Inflammatory macrophage treated with lipopolysaccharide for 4 hours (primary cell): ENCODE results near the gene PYGL.
"Not testable (repeated sequence)": the region's sequence is repeated elsewhere in the genome, so short reads cannot be mapped to it uniquely, and the experiment has no call there.

Source experiments
- DNase-seq: peaks from one replicate; pipeline ENCODE4 v3.0.0-alpha.2; 2020

PYGL gene

DNA sequence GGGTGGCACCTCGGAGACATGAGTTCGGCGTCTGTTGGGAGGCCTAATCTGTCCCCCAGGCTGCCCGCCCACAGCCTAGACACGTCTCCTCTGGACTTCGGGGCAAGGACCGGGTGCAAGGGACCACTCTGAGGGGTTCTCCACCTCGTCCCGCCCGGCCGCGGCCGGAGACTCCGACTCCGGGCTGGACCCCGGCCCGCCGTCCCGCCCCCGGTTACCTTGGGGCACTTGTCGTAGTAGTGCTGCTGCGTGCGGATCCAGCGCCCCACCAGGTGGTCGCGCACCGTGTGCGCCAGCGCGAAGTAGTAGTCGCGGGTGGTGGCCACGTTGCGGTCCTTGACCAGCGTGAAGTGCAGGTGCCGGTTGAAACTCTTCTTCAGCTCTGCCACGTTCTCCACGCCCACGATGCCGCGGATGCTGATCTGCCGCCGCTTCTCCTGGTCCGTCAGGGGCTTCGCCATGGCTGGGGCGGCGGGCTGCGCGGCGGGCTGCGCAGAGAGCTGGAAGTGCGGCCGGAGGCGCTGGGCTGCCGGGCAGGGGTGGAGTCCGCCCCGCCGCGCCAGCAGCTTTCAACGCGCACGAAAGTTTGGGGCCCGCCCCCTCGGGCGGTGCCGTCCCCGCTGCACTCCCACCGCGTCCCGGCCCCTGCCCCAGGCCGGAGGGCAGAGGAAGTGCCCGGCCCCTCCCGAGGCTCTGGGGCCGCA, at the start of gene PYGL:
PYGL (minus strand) TSS at position 541 of the 704 bp plus-strand sequence; CDS start at position 461, 80 bp downstream.
- DNase-seq, result peak; percentile 78

DNA sequence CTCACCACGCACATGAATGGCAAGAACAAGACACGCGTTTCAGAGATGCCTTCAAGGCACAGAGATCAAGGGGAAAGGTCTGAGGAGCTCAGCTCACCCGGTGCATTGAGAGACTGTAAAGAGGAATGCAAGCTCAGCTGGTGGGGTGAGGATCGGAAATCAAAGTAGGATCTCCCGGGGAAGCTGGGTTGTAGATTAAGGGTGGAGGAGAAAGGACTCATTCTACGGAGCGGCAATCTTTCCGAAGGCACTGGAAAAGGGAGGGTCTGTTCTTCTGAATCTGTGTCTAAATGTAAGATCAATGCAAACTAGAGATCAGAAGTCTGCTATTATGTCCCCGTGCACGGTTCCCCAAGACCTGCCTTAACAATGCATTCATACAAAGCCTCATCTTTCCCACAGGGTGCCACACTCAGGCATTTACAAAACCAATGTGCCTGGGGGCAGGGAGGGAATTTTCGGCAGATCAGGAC, 41.6 kb upstream of the PYGL start:
- no peak for DNase-seq

DNA sequence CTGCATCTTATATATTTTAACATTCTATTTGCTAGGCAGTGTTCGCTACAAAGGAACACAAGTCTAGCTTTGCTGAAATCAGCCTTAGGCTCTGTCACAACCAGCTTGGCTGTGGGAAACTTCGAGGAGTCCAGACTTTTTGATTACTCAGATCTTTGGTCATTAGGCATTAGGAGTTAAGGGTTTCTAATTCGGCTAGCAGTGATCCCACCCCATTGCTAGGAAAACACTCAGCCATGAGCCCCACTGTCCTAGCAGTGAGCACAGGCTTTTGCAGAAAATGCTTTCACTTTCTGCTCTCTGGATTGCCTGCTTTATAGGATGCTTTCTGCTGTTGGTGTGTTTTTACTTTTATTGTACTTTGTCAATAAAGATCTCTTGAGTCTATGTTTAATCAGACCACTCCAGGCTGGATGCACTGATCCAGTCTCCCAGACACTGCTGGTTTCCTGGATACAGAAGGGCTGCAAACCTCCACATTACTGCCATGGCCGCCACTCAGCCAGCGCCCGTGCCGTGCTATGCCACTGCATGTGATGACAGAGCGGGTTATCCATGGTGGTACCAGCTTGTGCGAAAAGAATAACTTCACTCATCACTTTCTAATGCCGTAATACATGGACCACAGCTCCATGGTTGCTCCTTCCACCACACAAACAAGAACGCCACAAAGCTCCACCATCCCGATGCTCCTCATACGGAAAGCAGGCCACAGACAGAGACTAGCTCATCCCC, 41.0 kb upstream of the PYGL start:
- no peak for DNase-seq

DNA sequence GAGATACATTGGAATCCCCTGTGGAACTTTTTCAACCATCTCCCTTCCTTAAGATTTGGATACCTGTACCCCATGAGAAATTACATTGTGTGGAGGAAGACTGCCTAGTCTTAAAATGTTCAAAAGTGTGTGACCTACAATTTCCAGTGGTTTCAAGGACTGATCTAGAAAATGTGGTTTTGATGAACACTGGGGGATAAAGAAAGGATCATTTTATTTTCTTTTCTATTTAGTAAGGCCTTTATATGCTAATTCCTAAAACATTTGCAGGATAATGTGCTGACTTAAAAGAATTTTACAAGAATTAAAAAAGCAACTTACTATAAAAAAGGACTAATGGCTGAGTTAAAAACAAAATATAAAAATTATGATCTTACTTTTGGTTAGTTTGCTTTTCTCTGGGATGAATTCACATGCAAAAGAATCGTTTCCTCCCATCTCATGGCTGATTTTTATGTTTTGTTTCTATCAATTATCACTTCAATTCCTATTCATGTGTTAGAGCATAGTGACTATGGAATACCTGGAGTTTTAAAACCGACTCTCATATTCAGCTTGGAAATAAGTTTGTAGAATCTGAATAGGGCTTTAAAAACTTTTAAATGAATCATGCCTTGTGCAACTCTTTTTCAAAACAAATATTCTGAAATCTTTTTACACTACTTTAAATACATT, 39.9 kb upstream of the PYGL start:
- no peak for DNase-seq

DNA sequence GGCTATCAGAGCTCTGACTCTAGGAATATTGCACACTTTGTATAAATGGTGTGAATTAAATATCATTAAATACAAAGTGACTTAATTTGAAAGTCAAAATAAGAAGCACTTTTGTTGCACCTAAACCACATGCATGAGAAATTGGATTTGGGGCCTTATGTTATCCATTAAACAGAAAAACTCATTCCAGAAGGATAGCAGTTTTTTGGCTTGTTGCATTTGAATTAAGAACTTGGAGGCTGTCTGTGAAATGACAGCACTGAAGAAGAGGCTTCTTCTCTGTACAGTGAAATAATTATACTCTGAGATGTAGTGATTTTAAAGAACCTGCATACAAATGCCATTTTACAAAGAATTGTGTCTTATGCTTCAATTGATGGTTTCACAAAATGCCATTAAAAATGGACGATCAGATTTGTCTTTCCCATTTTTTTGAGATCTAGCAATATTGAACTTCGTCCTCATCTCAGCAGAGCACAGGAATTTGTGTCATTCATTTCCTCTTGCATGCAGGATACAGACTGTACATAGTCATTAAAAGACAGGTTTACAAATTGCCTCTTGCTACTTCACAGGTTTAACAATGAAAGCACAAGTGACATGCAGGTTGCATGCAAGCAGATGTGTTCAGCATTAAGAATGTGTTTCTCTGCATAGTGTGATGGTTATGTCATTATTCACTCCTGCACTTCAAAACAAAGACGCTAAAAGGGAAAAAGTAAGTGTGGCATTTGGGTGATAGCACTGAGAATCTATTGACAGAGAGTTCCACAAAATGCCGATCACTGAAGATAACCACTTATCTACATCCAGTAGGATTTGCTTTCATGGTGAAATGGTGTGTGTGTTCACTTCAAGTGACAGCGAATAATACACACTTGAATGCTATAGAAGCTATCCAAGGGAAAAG, 35.9 kb upstream of the PYGL start:
- no peak for DNase-seq

DNA sequence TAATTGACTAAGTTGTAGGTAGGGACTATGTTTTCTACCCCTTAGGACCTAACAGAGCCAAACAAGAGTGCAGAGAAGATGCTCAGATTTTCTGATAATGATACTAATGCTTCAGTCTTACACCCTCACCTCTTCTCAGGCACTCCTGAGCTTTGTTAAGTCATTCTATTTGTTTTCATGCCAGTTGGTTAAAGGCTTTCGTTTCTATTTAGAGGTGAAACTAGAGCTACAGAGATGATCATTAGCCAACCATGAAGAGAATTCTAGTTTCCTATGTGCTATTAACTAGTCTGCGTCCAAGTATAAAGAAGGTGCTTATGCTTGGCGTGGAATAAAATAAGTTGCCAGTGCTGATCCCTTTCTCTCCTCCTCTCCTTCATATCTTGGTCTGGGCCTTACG, 34.6 kb upstream of the PYGL start:
- DNase-seq, result no peak

DNA sequence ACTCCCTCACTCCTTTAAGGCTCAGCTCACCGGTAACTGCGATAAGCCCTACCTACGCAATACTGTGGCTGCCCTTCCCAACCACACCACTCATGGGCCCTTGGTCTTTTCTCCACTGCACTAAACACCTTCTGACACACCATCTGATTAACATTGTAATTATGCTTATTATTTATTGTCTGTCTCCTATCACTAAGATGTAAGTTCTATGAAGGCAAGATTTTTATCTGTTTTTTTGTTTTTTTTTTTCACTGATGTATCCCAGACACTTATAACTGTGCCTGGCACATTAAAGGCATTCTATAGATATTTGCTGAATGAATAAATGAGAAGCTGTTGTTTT, 34.2 kb upstream of the PYGL start:
- no peak for DNase-seq

DNA sequence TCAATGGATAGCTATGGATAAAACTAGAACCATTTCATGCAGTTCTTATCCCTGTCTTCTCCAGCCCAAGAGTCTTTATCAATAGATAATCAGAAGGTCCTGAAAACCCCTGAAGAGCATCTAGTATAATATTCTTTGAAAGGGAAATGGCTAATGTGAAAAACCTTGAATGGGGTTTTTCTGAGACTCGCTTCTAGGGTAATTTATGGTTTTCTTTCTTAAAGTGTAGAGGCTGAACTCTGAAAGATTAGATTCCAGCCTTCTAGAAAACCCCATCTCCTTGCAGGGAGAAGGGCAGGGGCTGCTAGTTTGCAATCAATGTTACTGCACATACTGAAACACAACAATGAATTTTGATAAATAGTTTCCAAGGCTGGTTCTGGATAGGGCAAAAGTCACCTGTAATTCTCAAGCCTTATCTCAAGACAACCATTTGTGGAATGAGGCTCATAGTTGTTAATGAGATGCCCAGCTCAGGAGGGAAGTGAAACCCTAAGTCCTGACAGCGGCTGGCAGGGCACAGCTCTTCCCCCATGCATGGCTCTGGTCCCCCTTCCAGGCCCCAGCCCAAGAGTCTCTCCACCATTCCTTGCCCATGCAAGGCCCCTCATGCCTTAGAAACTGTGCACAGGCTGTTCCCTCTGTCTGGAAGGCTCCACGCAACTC, 33.7 kb upstream of the PYGL start:
- DNase-seq, result no peak

DNA sequence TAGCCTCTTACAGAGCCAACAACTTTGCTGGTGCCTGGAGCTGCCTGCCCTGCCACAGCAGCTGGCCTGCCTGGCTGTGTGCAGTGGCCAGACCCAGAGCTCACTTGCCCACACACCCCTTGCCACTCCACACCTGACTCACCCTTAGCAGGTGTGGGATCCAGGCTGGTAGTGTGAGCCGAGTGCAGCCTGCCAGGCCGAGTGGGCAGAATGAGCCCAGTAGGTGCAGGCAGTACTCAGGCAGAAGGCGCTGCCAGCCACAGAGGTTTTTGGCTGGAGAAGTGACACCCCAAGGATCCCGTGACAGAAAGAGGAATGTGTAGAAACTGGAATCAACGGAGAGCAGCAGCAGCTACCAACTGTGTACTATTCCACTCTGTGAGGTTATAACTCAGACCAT, 29.8 kb upstream of the PYGL start:
- no peak for DNase-seq

DNA sequence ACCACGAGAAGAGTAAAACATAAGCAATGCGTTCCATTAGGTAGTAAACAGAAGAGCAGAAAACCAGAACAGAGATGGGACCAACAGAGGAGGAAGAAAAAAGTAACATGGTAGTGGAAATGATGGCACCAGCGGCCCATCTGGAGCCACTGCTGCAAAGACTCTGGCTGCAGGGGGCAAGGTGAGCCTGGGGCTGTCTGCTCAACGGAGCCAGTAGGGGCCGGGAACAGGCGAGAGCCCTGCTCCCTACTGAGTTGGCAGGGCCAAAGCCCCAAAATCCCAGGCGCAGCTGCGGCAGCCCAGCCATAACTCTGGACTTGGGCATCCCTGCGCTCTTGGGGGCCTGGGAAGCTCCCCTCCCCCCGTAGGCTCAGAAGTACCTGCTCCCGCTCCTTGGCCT, 28.5 kb upstream of the PYGL start:
- DNase-seq, result no peak

DNA sequence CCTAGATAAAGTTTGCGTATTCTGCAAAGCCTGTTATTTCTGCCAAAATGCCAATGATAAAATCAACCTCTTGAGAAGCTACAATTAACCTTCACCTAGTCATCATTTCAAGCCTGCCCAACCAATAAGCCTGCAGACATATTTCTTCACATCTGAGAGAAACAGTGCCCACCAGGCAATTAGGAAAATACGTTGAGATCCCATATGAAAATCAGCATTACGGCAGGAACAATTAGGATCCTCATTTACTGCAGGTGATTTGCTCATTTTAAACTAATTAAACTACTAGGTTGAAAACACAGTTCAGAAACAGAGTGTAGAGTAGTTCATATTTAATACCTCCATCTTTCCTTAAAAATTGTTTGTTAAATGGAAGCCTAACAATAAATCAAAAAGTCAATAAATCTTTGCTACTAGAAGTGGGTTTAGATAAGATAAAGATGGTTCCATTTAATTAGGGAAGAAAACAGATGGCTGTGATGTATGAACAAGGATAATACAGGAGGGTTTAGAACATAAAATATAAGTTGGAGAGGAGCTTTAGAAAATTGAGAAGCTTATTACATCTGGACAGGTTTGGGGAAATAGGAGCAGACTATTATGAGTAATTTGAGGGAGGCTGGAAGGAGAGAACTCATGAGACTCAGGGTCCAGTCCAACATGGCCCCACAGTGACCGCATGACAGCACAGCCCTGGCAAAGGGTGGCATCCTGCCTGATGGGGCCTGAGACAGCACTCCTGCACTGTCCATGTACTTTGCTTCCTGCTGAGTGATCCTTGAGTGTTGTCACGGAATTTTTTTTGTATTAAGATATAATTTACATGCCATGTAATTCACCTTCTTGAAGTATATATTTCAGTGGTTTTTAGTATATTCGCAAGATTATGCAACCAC, 26.9 kb upstream of the PYGL start:
- DNase-seq, result no peak

DNA sequence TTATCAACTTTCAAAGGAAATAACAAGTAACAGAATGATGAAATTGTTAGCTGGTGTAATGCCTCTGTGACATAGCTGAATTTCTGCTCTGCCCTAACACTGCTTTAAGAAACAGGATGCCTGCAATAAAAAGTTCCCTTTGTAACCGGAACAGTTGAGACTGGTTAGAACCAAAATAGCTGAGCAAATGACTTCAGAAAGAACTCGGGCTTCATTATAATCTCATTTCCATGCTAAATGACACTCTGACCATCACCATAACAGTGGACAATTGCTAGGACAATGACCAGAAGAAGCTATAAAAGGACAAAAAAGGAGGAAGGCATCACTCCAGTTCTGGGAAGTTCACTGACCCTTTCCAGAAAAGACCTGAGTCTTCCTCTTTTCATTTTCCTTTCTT, 23.5 kb upstream of the PYGL start:
- DNase-seq, result peak; percentile 82

DNA sequence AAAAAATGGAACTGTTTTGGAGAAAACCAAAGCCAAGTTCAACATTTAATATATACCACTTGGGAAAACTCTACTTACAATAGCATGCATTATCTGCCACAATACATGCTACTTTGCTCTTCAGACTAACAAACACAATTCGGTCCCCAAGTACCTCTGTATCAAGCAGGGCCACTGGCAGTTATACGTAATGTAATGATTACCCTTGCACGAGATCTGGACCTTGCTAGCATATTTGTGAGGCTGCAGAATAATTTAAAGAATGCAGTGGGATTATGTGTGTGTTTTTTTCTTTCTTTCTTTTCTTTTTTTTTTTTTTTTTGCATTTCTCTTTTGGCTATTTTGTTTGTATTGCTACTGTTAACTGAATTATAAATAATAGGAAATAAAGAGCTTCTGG, 22.8 kb upstream of the PYGL start:
- no peak for DNase-seq

DNA sequence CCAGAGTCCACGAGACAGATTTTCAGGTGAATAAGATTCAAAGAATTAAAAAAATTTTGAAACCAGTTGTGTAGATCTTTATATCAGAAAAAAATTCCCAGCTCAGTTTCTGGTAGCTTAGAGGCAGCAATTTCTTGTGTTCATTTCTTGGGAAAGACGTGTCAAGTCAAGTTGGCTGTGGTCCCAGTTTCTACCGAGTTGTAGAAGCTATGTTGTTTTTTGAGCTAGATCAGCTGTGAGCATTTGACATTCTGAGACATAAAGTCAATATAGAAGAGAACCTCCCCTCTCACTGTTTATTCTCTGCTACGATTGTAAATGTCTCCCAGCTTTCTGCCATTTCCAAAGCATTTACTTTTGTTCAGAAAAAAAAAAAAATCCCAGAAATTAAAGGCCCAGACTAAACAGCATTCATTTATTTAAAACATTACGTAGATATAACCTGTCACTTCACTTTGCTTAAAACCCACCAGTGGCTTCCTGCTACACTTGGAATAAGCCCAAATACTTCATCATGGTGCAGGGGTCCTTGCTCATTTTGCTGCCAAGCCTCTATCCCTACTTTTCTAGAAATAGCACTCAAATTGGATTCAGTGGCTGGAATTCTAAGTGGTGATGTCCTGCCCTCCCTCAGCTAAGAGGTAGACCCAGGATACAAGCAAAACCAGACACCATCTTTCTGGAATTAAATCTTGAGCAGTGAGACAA, 20.6 kb upstream of the PYGL start:
- DNase-seq, result no peak

DNA sequence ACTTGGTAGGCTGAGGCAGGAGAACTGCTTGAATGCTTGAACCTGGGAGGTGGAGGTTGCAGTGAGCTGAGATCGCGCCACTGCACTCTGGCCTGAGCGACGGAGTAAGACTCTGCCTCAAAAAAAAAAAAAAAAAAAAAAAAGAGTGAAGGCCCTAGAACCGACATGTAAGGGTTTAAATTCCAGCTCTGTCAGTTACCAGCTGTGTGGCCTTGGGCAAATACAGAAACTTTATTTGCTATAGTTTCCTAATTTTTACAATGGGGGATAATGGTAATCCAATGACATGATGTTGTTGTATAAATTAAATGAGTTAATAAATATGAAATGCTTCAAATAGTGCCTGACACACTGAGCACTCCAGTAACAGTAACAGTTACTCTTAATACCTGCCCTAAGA, 19.6 kb upstream of the PYGL start:
- DNase-seq, result no peak

DNA sequence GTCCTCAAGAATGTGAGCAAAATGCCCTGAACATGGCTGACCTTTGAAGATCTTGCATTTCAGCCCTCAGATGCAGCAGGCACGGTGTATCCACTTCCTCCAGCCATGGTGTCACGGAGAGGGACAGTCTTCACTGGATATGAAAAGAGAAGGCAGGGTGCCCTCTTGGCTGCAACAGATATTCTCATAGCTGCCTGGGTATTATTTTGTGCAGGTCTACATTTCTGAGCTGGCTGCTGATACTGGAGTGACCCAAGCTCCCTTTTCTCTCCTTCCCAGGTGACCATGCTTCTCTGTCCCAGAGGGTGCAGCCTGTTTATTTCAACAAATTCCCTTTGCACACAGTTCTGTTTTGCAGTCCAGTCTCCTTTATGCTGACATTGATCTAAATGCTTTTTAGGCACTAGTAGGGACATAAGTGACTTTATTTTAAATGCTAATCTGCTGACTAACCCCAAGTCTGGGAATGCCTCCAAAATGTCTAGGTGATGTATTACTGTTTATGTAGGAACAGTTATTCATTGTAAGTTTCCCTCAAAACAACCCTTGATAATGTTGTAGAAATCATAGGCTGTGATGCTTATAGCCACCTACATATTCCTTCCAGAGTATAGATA, 17.4 kb upstream of the PYGL start:
- no peak for DNase-seq

DNA sequence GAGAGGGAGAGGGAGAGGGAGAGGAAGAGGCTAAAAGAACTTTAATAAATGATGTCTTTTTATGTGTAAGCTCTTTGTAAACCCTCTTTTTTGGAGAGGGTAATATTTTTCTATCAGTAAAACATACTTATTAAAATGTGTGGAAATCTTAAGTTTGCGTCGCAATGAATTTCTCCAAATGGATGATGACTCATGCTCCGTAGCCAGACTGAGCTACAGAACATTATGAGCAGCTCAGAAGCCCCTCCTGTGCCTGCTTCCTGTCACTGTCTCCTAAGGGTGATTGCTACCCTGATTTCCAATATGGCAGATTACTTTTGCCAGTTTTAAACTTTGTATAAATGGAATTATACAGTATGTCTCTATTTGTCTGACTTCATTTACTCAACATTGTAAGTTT, 13.0 kb upstream of the PYGL start:
- peak; percentile 66 for DNase-seq

DNA sequence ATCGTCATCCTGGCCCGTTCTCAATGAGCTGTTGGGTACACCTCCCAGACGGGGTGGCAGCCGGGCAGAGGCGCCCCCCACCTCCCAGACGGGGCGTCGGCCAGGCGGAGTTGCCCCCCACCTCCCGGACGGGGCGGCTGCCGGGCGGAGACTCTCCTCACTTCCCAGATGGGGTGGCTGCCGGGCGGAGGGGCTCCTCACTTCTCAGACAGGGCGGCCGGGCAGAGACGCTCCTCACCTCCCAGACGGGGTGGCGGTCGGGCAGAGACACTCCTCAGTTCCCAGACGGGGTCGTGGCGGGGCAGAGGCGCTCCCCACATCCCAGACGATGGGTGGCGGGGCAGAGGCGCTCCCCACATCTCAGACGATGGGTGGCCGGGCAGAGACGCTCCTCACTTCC, 12.1 kb upstream of the PYGL start:
- not testable (repeated sequence) for DNase-seq

DNA sequence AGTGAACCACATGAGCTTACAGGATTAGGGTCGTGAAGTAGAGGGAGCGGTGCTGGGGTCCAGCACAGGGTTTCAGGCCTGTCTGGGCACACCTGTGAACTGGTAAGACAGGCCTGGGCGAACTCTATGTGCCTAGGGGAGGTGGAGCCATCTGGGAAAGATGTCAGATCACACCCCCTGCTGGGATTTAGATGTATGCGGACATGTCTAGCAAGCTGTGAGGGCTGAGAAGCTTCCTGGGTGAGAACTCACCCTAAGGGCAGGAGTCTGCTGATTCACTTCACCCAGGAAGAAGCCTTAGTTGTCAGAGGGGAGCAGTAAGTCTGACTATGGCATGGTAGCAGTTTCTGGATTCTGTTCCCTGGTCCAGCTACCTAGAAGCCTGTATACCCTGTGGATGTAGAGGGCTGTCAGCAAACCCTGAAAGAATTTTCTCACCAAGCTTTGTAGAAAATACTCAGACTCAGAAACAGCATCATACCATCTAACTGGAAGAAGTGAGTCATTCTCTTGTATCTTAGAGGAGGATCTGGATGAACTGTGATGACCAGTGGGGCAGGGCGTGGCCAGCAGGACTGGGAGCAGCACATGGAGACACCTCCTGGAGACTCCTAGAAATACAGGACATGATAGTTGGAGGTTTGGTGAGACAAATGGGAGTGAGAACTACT, 11.2 kb upstream of the PYGL start:
- peak; percentile 93 for DNase-seq
